GM12874 (cell line): Measurements from ENCODE around the gene ZNF165.

Source experiments
- TF ChIP-seq, protein P1 (sequence below): IDR thresholded peaks from 2 replicates; pipeline ENCODE4 v1.5.1; 2011; ENCODE audit warnings: low read depth, mild to moderate bottlenecking, control low read depth, low read length, moderate library complexity; ENCODE audit not compliant: insufficient read depth

The ZNF165 gene

DNA sequence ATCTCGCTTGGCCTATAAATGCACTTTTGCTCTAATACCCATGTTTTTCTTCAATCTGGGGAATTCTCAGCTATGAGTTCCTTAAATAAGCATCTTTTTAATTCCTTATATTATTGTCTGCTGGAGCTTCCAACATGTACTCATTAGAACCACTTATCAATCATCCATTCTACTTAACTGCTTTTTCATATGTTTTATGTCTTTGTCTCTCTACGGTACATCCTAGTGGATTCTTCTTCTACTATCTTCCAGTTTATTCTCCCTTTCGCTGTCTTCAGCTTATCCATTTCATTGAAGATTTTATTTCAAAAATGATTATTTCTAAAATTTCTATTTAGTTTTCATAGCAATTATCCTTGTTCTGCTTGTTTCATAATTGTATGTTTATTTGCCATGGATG, 31.6 kb downstream of the ZNF165 start:
- TF ChIP-seq, protein P1, sequence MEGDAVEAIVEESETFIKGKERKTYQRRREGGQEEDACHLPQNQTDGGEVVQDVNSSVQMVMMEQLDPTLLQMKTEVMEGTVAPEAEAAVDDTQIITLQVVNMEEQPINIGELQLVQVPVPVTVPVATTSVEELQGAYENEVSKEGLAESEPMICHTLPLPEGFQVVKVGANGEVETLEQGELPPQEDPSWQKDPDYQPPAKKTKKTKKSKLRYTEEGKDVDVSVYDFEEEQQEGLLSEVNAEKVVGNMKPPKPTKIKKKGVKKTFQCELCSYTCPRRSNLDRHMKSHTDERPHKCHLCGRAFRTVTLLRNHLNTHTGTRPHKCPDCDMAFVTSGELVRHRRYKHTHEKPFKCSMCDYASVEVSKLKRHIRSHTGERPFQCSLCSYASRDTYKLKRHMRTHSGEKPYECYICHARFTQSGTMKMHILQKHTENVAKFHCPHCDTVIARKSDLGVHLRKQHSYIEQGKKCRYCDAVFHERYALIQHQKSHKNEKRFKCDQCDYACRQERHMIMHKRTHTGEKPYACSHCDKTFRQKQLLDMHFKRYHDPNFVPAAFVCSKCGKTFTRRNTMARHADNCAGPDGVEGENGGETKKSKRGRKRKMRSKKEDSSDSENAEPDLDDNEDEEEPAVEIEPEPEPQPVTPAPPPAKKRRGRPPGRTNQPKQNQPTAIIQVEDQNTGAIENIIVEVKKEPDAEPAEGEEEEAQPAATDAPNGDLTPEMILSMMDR: no peak

DNA sequence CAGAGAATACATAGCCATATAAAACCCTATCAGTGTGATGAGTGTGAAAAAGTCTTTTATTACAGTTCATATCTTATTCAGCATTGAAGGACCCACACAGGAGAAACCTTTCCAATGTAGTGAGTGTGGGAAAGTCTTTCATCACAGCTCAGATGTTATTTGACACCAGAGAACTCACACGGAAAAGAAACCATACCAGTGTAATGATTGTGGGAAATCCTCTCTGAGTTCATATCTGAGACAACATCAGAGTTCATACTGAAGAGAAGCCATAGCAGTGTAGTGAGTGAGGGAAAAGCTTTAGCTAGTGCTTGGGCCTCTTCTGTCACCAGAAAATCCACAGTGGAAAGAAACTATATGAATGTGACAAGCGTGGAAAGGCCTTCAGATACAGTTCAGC, 35.4 kb downstream of the ZNF165 start:
- TF ChIP-seq, protein P1: no peak

DNA sequence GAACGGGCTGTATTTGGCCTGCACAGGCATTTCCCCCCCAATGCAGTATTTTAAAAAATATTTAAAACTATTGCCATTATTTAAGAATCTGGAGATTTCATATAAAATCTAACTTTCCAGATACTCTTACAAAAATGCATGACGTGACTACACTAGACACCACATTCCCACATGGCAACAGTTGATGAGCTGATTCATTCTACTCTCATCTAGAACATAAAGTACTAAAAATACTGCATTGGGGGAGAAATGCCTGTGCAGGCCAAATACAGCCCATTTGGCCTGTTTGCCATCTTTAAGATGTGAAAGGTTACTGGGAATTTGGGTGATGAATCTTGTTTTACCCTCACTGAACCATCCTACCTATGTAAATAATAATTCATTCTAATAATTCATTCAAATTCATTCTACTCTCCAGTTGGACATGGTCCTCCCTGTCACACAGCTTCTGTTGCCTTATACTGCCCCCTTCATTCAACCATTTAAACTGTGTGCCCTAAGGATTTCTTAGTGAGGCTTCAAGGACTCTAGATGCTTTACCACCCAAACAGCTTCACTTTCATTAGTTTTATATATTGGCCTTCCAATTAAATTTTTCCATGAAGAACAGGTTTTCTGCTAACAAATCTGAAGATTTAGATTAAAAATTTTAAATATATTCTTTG, 37.1 kb downstream of the ZNF165 start:
- TF ChIP-seq, protein P1: no peak

DNA sequence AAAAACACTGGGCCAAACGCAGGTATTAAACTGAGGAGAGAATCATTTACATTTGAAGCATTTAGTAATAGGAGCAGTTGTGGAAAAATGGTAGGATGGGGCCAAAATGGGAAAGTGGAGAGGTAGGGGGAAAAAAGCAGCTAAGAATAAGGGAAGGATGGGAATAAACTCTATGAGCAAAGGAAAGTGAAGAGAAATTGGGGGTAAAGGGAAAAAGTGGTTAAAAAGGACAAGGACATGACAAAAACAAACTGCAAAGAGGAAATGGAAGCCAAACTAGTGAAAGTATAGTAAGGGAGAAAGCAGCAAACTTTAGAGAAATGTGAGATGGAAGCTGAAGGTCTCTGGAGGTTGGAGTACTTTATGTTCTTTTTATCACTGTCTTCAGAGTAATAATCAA, 37.8 kb downstream of the ZNF165 start:
- TF ChIP-seq, protein P1: no peak

DNA sequence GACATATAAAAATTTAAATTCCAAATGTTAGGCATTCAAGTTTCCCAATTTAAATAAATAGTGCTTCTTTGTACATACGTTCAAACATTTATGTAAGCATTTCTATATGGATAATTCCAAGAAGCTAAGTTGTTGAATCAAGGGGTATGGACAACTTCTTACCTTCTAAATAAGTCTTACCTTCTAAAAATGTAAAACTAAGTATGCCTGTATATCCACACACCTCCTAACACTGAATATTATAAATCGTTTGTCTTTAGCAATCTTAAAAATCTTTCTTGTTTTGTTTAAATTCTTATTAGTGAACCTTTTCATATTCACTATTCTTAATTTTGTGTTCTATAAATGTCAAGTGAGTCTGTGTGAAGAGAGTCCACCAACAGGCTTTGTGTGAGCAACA, 41.5 kb downstream of the ZNF165 start:
- TF ChIP-seq, protein P1: no peak

DNA sequence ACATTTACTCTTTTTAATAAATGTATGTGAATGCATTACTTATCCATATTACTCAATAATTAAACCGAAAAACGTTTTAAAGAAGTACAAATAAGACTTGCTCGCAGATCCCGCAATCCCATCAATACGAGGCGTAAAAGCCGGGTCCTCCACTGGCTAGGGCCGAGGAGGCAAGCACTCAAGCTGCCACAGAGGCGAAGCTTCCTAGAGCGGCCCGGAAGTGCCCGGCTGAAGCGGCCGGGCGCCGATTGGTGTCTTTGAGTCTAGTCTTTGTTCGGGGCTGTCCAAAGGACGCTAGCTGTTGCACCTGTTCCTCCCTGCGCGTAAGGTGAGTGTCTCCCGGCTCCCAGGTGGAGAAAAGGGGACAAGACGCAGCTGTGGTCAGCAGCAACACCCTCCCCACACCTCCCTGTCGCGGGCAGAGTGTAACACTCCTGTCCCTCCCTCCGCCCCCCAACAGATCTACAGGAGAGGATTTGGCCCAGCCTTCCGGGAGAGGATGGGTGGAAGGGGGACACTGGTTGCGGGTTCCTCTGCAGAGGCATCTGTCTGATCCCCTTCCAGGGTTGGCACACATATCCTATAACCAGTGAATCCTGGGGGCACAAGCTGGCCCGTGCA, 44.1 kb downstream of the ZNF165 start, which contains the start of gene ZSCAN16:
Gene ZSCAN16 (plus strand): TSS at position 260 of the 621 bp plus-strand sequence. CDS start 835 bp downstream, outside the sequence.
- TF ChIP-seq, protein P1: no peak

DNA sequence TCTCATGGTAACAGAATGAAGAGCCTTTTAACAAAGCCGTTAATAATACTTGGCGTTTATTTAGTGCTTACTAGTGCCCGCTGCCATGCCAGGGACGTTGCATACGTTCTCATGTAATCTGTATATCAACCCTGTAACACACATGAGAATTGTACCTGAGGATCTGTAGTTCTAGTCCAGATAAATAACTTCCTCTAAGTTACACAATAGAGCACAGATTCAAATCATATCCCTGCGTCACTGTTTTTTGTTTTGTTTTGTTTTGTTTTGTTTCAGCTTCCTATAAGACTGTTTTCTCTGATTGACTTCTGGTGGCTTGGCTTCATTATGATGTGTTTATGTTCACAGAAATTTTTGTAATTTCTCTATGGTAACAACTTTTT, 44.6 kb downstream of the ZNF165 start:
- TF ChIP-seq, protein P1: no peak
